Endothelial cell (in vitro differentiated cells): ENCODE measurements around the gene TMEM50B. TPM values are rescaled to one million over a fixed set of nuclear protein-coding genes. Genes with fewer than 3 reads are reported as not detected.

ENCODE experiments used
- DNase-seq: peaks from one replicate; pipeline ENCODE4 v3.0.0; 2021; ENCODE audit warnings: low spot score
- H3K27ac Mint-ChIP-seq: one replicate; pipeline ENCODE4 v1.8.0; 2021; ENCODE audit warnings: mixed read lengths, inconsistent platforms; ENCODE audit not compliant: unreplicated experiment
- H3K27me3 Mint-ChIP-seq: one replicate; pipeline ENCODE4 v1.8.0; 2021; ENCODE audit warnings: mild to moderate bottlenecking, moderate library complexity, mixed read lengths, inconsistent platforms; ENCODE audit not compliant: unreplicated experiment
- H3K36me3 Mint-ChIP-seq: one replicate; pipeline ENCODE4 v1.8.0; 2021; ENCODE audit warnings: mild to moderate bottlenecking, low read depth, mixed read lengths, inconsistent platforms; ENCODE audit not compliant: unreplicated experiment
- H3K4me1 Mint-ChIP-seq: one replicate; pipeline ENCODE4 v1.8.0; 2021; ENCODE audit warnings: mild to moderate bottlenecking, mixed read lengths, inconsistent platforms; ENCODE audit not compliant: unreplicated experiment
- H3K4me3 Mint-ChIP-seq: one replicate; pipeline ENCODE4 v1.8.0; 2021; ENCODE audit warnings: mild to moderate bottlenecking, mixed read lengths, inconsistent platforms; ENCODE audit not compliant: unreplicated experiment
- H3K9me3 Mint-ChIP-seq: one replicate; pipeline ENCODE4 v1.8.0; 2021; ENCODE audit warnings: mixed read lengths, inconsistent platforms; ENCODE audit not compliant: unreplicated experiment
- CTCF ChIP-seq: fragments of 200-600 bp; sonication (generic); IDR thresholded peaks from one replicate; pipeline ENCODE4 v1.5.0; 2021; ENCODE audit warnings: antibody characterized with exemption; ENCODE audit not compliant: unreplicated experiment
- total RNA-seq: library from RNA; stranded (reverse); fragmentation: NEBNext Ultra II Directional; extraction: Animal tissue kit (Norgen Biotek cat#: 25700); gene quantifications from one replicate; pipeline ENCODE4 v1.2.1, GENCODE V29; 2021; ENCODE audit not compliant: unreplicated experiment

TMEM50B gene
- total RNA-seq, 1 donor from 2014 or later, result 35.5 TPM

- Mint-ChIP-seq H3K4me1 (peaks cover 7% of the 10 kb centered on the region), H3K9me3 (no peaks in the 10 kb centered on the region), H3K4me3 (no peak overlapping the region), H3K27me3 (no peaks in the 10 kb centered on the region), H3K27ac (no peak overlapping the region), H3K36me3 (peaks cover 40% of the 10 kb centered on the region)
- TF ChIP-seq CTCF, result no peak
- DNase-seq, result no peak
Measured at GRCh38 chr21:33430858-33431257, 48.9 kb downstream of the TMEM50B start.

- Mint-ChIP-seq H3K4me3 (no peak overlapping the region), H3K27ac (no peak overlapping the region), H3K27me3 (no peaks in the 10 kb centered on the region), H3K4me1 (peaks cover 6% of the 10 kb centered on the region), H3K36me3 (peaks cover 36% of the 10 kb centered on the region), H3K9me3 (no peaks in the 10 kb centered on the region)
- DNase-seq, result no peak
- TF ChIP-seq CTCF, result no peak
Measured at GRCh38 chr21:33428669-33429068, 51.1 kb downstream of the TMEM50B start.

GRCh38 chr21:33427051-33427450 is 52.7 kb downstream of the TMEM50B start:
- peaks cover 28% of the 10 kb centered on the region for H3K36me3 Mint-ChIP-seq
- no peak overlapping the region for H3K4me3 Mint-ChIP-seq
- no peak overlapping the region for H3K27ac Mint-ChIP-seq
- TF ChIP-seq CTCF, result no peak
- no peak for DNase-seq
- H3K4me1 Mint-ChIP-seq, result no peaks in the 10 kb centered on the region
- no peaks in the 10 kb centered on the region for H3K9me3 Mint-ChIP-seq
- H3K27me3 Mint-ChIP-seq, result no peaks in the 10 kb centered on the region

- Mint-ChIP-seq H3K9me3 (no peaks in the 10 kb centered on the region), H3K4me3 (no peak overlapping the region), H3K4me1 (no peaks in the 10 kb centered on the region), H3K27ac (no peak overlapping the region), H3K36me3 (peaks cover 33% of the 10 kb centered on the region), H3K27me3 (no peaks in the 10 kb centered on the region)
- no peak for TF ChIP-seq CTCF
- no peak for DNase-seq
Measured at GRCh38 chr21:33425825-33426224, 53.9 kb downstream of the TMEM50B start.

- Mint-ChIP-seq H3K9me3 (no peaks in the 10 kb centered on the region), H3K36me3 (peaks cover 34% of the 10 kb centered on the region), H3K4me3 (no peak overlapping the region), H3K27me3 (no peaks in the 10 kb centered on the region), H3K27ac (no peak overlapping the region), H3K4me1 (no peaks in the 10 kb centered on the region)
- DNase-seq, result no peak
- TF ChIP-seq CTCF, result no peak
Measured at GRCh38 chr21:33424214-33424613, 55.6 kb downstream of the TMEM50B start.
